ENCODE results near the gene PZP. TPM values are rescaled to one million over a fixed set of nuclear protein-coding genes. Genes with fewer than 3 reads are reported as not detected.

The PZP gene
- total and polyA plus RNA-seq, 4 donors, result 0.61 to 4.6 (median 2.2) TPM

- WGBS, 2 donors, result 92 to 97% methylated on average over 2 of the region's 2 CpGs
- Histone ChIP-seq H3K9me3 (ENCODE audit: control insufficient read depth in 4 of 4, insufficient read depth in 3 of 4, low read length in 3 of 4) (peaks cover 0 to 2% (median 0%) of the 10 kb centered on the region in 4 donors), H3K27me3 (ENCODE audit: control insufficient read depth in 3 of 3, insufficient read depth in 3 of 3, low read length in 2 of 3) (no peaks in the 10 kb centered on the region), H3K9ac (ENCODE audit: insufficient read depth in 1 of 2, low read length in 2 of 2) (no peak overlapping the region), H3K36me3 (ENCODE audit: control insufficient read depth in 4 of 4, insufficient read depth in 4 of 4, low read length in 4 of 4) (peaks cover 4 to 49% (median 20%) of the 10 kb centered on the region in 4 donors), H3K27ac (ENCODE audit: low read depth in 1 of 2, low read length in 1 of 2) (no peak overlapping the region), H3K4me3 (no peak overlapping the region), H3K4me1 (ENCODE audit: control insufficient read depth in 5 of 5, insufficient read depth in 5 of 5, low read length in 5 of 5) (no peaks in the 10 kb centered on the region)
- DNase-seq, result no peak
- no peak for TF ChIP-seq CTCF (IDR thresholded peaks at IDR 0.05; ENCODE audit: control extremely low read depth, extremely low read depth)
- no peak for ATAC-seq (ENCODE audit: insufficient read depth, low FRiP score)
Measured at GRCh38 chr12:9099552-9100190, 108.5 kb downstream of the PZP start.

Other genes with a start within 250 kb of the PZP start
- gene KLRG1, start 218.8 kb downstream of the PZP start, total RNA-seq, result 1 to 10 TPM; 1.9 to 6.5 TPM
- 1 to 10 TPM in 1 of 2 donors, under 1 TPM in 1; 0.49 to 1.4 TPM for gene KLRG1, start 218.8 kb downstream of the PZP start, polyA plus RNA-seq
- 1,000 to 10,000 TPM; 1,082 to 2,674 TPM for gene A2M, start 92.5 kb downstream of the PZP start, total RNA-seq
- gene A2M, start 92.5 kb downstream of the PZP start, polyA plus RNA-seq, result 100 to 1,000 TPM; 377 to 467 TPM